ENCODE results near the gene GLB1L2. TPM values are rescaled to one million over a fixed set of nuclear protein-coding genes. Genes with fewer than 3 reads are reported as not detected.
"Not testable (repeated sequence)": the region's sequence is repeated elsewhere in the genome, so short reads cannot be mapped to it uniquely, and the experiment has no call there.

Gene GLB1L2
- total RNA-seq, 2 donors from 2014 or later, result 2.4 to 4.9 TPM

- H3K27ac Mint-ChIP-seq, result no peak overlapping the region
These were observed 19.0 kb upstream of the GLB1L2 start for GRCh38 chr11:134312807-134313206.

GRCh38 chr11:134313379-134313778 lies 18.4 kb upstream of the GLB1L2 start:
- peaks cover 9 to 10% of the 10 kb centered on the region in 2 donors for H3K36me3 Mint-ChIP-seq
- no peak for ATAC-seq
- peaks cover 6% of the 10 kb centered on the region in 2 donors for H3K9me3 Mint-ChIP-seq
- no peak for DNase-seq (ENCODE audit: low spot score in 2 of 2)
- H3K27ac Mint-ChIP-seq, result no peak overlapping the region

More at GRCh38 chr11:134312807-134313206, 19.0 kb upstream of the GLB1L2 start:
- DNase-seq (ENCODE audit: low spot score in 2 of 2) (no peak), ATAC-seq (no peak)
- H3K36me3 Mint-ChIP-seq, result peaks cover 4 to 12% of the 10 kb centered on the region in 2 donors
- peaks cover 2 to 8% of the 10 kb centered on the region in 2 donors for H3K9me3 Mint-ChIP-seq

- Mint-ChIP-seq H3K36me3 (peaks cover 12 to 16% of the 10 kb centered on the region in 2 donors), H3K27ac (no peak overlapping the region), H3K9me3 (peaks cover 6% of the 10 kb centered on the region in 2 donors)
- DNase-seq (ENCODE audit: low spot score in 2 of 2), result no peak
- ATAC-seq, result no peak
These were observed 17.8 kb upstream of the GLB1L2 start for GRCh38 chr11:134313821-134314607.

- Mint-ChIP-seq H3K9me3 (peaks cover 12 to 14% of the 10 kb centered on the region in 2 donors), H3K27ac (no peak overlapping the region), H3K36me3 (peaks cover 24 to 35% of the 10 kb centered on the region in 2 donors)
- DNase-seq (ENCODE audit: low spot score in 2 of 2) (no peak), ATAC-seq (no peak)
These were observed 14.7 kb upstream of the GLB1L2 start for GRCh38 chr11:134317103-134317502.

GRCh38 chr11:134321373-134321772 lies 10.4 kb upstream of the GLB1L2 start:
- ATAC-seq; H3K27ac Mint-ChIP-seq; DNase-seq (ENCODE audit: low spot score in 2 of 2): not testable (repeated sequence)
- H3K36me3 Mint-ChIP-seq, result peaks cover 24 to 35% of the 10 kb centered on the region in 2 donors
- H3K9me3 Mint-ChIP-seq, result peaks cover 12 to 14% of the 10 kb centered on the region in 2 donors

GRCh38 chr11:134322553-134322952 lies 9.2 kb upstream of the GLB1L2 start:
- Mint-ChIP-seq H3K27ac (no peak overlapping the region), H3K9me3 (peaks cover 9 to 12% of the 10 kb centered on the region in 2 donors), H3K36me3 (peaks cover 24 to 26% of the 10 kb centered on the region in 2 donors)
- no peak for ATAC-seq
- no peak for DNase-seq (ENCODE audit: low spot score in 2 of 2)

GRCh38 chr11:134328433-134328832 lies 3.4 kb upstream of the GLB1L2 start:
- H3K27ac Mint-ChIP-seq, result no peak overlapping the region
- no peaks in the 10 kb centered on the region for H3K36me3 Mint-ChIP-seq
- no peak for DNase-seq (ENCODE audit: low spot score in 2 of 2)
- H3K9me3 Mint-ChIP-seq, result no peaks in the 10 kb centered on the region
- no peak for ATAC-seq

- ATAC-seq (no peak), DNase-seq (ENCODE audit: low spot score in 2 of 2) (no peak)
- Mint-ChIP-seq H3K36me3 (no peaks in the 10 kb centered on the region), H3K9me3 (no peaks in the 10 kb centered on the region), H3K27ac (peak overlapping the region in 1 of 2 donors; percentile 64)
These were observed 1.0 kb upstream of the GLB1L2 start for GRCh38 chr11:134330611-134331353.

- Mint-ChIP-seq H3K27ac (no peak overlapping the region), H3K36me3 (no peaks in the 10 kb centered on the region), H3K9me3 (no peaks in the 10 kb centered on the region)
- ATAC-seq (peak; percentile 38 to 46), DNase-seq (ENCODE audit: low spot score in 2 of 2) (no peak)
These were observed 422 bp downstream of the GLB1L2 start for GRCh38 chr11:134332189-134332631.

GRCh38 chr11:134332782-134333181 lies 994 bp downstream of the GLB1L2 start:
- Mint-ChIP-seq H3K27ac (no peak overlapping the region), H3K9me3 (no peaks in the 10 kb centered on the region), H3K36me3 (no peaks in the 10 kb centered on the region)
- DNase-seq (ENCODE audit: low spot score in 2 of 2), result no peak
- ATAC-seq, result no peak

GRCh38 chr11:134333312-134333711 lies 1.5 kb downstream of the GLB1L2 start:
- Mint-ChIP-seq H3K9me3 (no peaks in the 10 kb centered on the region), H3K36me3 (no peaks in the 10 kb centered on the region), H3K27ac (no peak overlapping the region)
- no peak for ATAC-seq
- no peak for DNase-seq (ENCODE audit: low spot score in 2 of 2)

- ATAC-seq (no peak), DNase-seq (ENCODE audit: low spot score in 2 of 2) (no peak)
- Mint-ChIP-seq H3K36me3 (no peaks in the 10 kb centered on the region), H3K9me3 (no peaks in the 10 kb centered on the region), H3K27ac (no peak overlapping the region)
These were observed 2.2 kb downstream of the GLB1L2 start for GRCh38 chr11:134333946-134334345.

GRCh38 chr11:134334796-134335571 lies 3.2 kb downstream of the GLB1L2 start:
- H3K27ac Mint-ChIP-seq, result no peak overlapping the region
- H3K36me3 Mint-ChIP-seq, result no peaks in the 10 kb centered on the region
- ATAC-seq, result no peak
- H3K9me3 Mint-ChIP-seq, result no peaks in the 10 kb centered on the region
- DNase-seq (ENCODE audit: low spot score in 2 of 2), result no peak

GRCh38 chr11:134337051-134337450 lies 5.3 kb downstream of the GLB1L2 start:
- no peaks in the 10 kb centered on the region for H3K36me3 Mint-ChIP-seq
- DNase-seq (ENCODE audit: low spot score in 2 of 2) (no peak), ATAC-seq (no peak)
- no peaks in the 10 kb centered on the region for H3K9me3 Mint-ChIP-seq
- no peak overlapping the region for H3K27ac Mint-ChIP-seq

GRCh38 chr11:134338068-134338467 lies 6.3 kb downstream of the GLB1L2 start:
- Mint-ChIP-seq H3K27ac (no peak overlapping the region), H3K9me3 (no peaks in the 10 kb centered on the region), H3K36me3 (no peaks in the 10 kb centered on the region)
- no peak for DNase-seq (ENCODE audit: low spot score in 2 of 2)
- no peak for ATAC-seq

GRCh38 chr11:134338654-134339053 lies 6.9 kb downstream of the GLB1L2 start:
- H3K9me3 Mint-ChIP-seq, result no peaks in the 10 kb centered on the region

GRCh38 chr11:134339756-134340155 lies 8.0 kb downstream of the GLB1L2 start:
- DNase-seq (ENCODE audit: low spot score in 2 of 2) (no peak), ATAC-seq (no peak)
- Mint-ChIP-seq H3K27ac (no peak overlapping the region), H3K36me3 (no peaks in the 10 kb centered on the region), H3K9me3 (no peaks in the 10 kb centered on the region)

More at GRCh38 chr11:134338654-134339053, 6.9 kb downstream of the GLB1L2 start:
- DNase-seq (ENCODE audit: low spot score in 2 of 2) (no peak), ATAC-seq (no peak)
- no peak overlapping the region for H3K27ac Mint-ChIP-seq
- H3K36me3 Mint-ChIP-seq, result no peaks in the 10 kb centered on the region

Data from activated naive CD4-positive, alpha-beta T cell treated with anti-CD3 and anti-CD28 coated beads, Interleukin-2, amount 50 U/mL, for 72 hours (primary cell).